Spleen (tissue), 7 donors: Measurements from ENCODE around the gene NAALADL2.

ENCODE experiments used
- CTCF ChIP-seq, 11 experiments: fragments of 200-600 bp in 7 of 11; fragments of 450-650 bp in 4 of 11; sonication (generic) in 4 of 11; IDR thresholded peaks in 8 of 11; conservative IDR thresholded peaks in 3 of 11; 1 replicate in 7 of 11; 2 replicates in 4 of 11; pipeline versions ENCODE4 v1.4.0 to v1.8.0; 2016 to 2021; ENCODE audit warnings: antibody characterized with exemption in 11 of 11, inconsistent platforms in 4 of 11, mild to moderate bottlenecking in 1 of 11
- POLR2A ChIP-seq, 3 donors: fragments of 450-650 bp; IDR thresholded peaks; one replicate each; pipeline ENCODE4 v1.5.1; 2017; ENCODE audit warnings: antibody characterized with exemption in 3 of 3, mild to moderate bottlenecking in 1 of 3
- POLR2AphosphoS5 ChIP-seq, 3 donors: sonication (generic); formaldehyde crosslinking; IDR thresholded peaks; one replicate each; pipeline ENCODE4 v1.5.1; 2017; ENCODE audit warnings: antibody characterized with exemption in 3 of 3
- donor health status: DM: no; HTN: no; CAD: no; lungs with moderate emphysema.
- donor health status: DM: no; HTN: no; CAD: no.
- donor health status: DM: no; HTN: no; CAD: no.

GRCh38 chr3:175598740-175599139 is 739.6 kb downstream of the NAALADL2 start:
- TF ChIP-seq CTCF (IDR thresholded peaks at IDR 0.05 in 8 of 11, conservative IDR thresholded peaks at IDR 0.05 in 3 of 11) (no peak), POLR2AphosphoS5 (IDR thresholded peaks at IDR 0.05) (no peak), POLR2A (IDR thresholded peaks at IDR 0.05) (no peak)
